ENCODE results near the gene ARHGEF3.

- TF ChIP-seq CTCF (IDR thresholded peaks at IDR 0.05) (no peak), EZH2phosphoT487 (IDR thresholded peaks at IDR 0.05) (no peak)
Observed at GRCh38 chr3:56810577-56811545, 9.1 kb upstream of the ARHGEF3 start.

Data from neural progenitor cell (in vitro differentiated cells).